ENCODE data around the gene ALDH3A1.

DNA sequence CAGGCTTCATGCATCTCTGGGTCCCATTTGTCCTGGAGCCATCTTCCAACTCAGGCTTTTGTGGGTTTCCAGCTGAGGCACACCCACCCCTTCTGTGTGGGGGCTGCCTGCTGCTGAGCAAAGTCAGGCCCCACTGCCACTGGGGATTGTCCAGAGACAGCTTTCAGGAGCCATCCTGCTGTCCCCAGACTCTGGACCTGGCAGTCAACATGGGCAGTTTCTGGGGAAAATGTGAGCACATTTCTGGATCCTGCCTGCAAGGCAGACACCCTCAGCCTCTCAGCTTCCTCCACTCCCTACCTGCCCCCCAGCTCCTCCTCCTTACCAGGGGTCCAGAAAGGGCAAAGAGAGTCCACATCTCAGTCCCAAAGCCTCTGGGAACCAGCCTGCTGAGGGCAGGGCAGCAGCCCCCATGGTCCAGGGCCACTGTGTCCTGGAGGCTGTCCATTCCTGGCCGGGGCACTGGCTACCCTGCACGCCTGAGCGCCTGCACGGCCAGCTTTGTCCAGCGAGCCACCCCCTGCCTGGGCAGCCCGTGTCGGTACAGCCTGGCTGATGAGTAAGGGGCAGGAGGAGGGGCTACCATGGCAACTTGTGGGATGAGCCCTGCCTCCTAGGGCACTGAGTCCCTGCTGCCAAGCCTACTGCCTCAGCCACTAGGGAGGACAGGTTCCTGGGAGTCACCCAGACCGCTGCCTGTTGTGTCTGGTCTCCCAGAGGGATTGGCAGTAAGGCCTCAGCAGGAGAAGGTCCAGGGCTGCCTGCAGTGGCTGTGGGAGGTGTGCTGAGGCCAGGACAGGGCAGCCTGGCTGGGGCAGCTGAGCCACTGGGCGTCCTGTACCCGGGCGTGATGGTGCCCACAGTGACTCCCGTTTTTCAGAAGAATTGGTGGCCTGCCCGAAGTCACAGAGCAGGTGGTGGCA, 31.7 kb downstream of the ALDH3A1 start, which contains the start of gene SLC47A2:
- TF ChIP-seq, protein P1, sequence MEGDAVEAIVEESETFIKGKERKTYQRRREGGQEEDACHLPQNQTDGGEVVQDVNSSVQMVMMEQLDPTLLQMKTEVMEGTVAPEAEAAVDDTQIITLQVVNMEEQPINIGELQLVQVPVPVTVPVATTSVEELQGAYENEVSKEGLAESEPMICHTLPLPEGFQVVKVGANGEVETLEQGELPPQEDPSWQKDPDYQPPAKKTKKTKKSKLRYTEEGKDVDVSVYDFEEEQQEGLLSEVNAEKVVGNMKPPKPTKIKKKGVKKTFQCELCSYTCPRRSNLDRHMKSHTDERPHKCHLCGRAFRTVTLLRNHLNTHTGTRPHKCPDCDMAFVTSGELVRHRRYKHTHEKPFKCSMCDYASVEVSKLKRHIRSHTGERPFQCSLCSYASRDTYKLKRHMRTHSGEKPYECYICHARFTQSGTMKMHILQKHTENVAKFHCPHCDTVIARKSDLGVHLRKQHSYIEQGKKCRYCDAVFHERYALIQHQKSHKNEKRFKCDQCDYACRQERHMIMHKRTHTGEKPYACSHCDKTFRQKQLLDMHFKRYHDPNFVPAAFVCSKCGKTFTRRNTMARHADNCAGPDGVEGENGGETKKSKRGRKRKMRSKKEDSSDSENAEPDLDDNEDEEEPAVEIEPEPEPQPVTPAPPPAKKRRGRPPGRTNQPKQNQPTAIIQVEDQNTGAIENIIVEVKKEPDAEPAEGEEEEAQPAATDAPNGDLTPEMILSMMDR (conservative IDR thresholded peaks at IDR 0.05; ENCODE audit: low read depth, low read length): no peak
- no peak for TF ChIP-seq EZH2 (IDR thresholded peaks at IDR 0.05; ENCODE audit: borderline replicate concordance, low read depth, low read length, poor library complexity, severe bottlenecking)

Data from A673 (cell line).